GM12878 (cell line): ENCODE measurements around the gene MOB2. TPM values are rescaled to one million over a fixed set of nuclear protein-coding genes. Genes with fewer than 3 reads are reported as not detected.

Experiments
- ATAC-seq: fragments of 200-7000 bp; cut with Tn5 transposase; 3 replicates; pipeline ENCODE4 v1.9.1; 2020; ENCODE audit warnings: mild to moderate bottlenecking, moderate library complexity
- BruUV-seq: library from RNA; stranded (reverse); fragments of 400-500 nt; replicated peaks from 2 replicates; lab custom pipeline; 2021; lab: Mats Ljungman, UMichigan
- CTCF ChIA-PET: fragments of 300-600 bp; sonication (Branson Sonifier 250); formaldehyde crosslinking; extraction: SDS; loops from one replicate; lab custom pipeline; 2021; ENCODE audit warnings: inconsistent platforms; lab: Yijun Ruan, JAX
- POLR2A ChIA-PET: fragments of 350-600 bp; formaldehyde crosslinking; extraction: SDS; loops from one replicate; lab custom pipeline; 2021; ENCODE audit warnings: inconsistent platforms; lab: Charles Lee
- RAD21 ChIA-PET: fragments of 300-600 bp; sonication (Branson Sonifier 250); formaldehyde crosslinking; loops from one replicate; lab custom pipeline; 2023; ENCODE audit warnings: antibody characterized with exemption; ENCODE audit not compliant: unreplicated experiment; lab: Charles Lee
- SMC1A ChIA-PET: fragments of 300-600 bp; sonication (Branson Sonifier 250); formaldehyde crosslinking; loops from one replicate; lab custom pipeline; 2023; ENCODE audit not compliant: unreplicated experiment, uncharacterized antibody; lab: Charles Lee
- DNase-seq: peaks from one replicate; pipeline ENCODE4 v3.0.0-alpha.2; 2011; ENCODE audit warnings: low read depth, low spot score
- FAIRE-seq: peaks from 3 replicates; lab custom pipeline; 2011; peaks lifted over from hg19 to GRCh38; lab: Jason Lieb, UNC
- H2AFZ ChIP-seq: 2 replicates; pipeline ENCODE4 v1.6.0; 2011; ENCODE audit warnings: low read depth, low read length, control low read depth; ENCODE audit not compliant: control insufficient read depth
- H3K27ac ChIP-seq: 2 replicates; pipeline ENCODE4 v1.5.1; 2011; ENCODE audit warnings: control low read depth; ENCODE audit not compliant: control insufficient read depth, insufficient read depth
- H3K27me3 ChIP-seq, 2 experiments: replicated peaks in 1 of 2; 2 replicates each; pipeline versions ENCODE4 v1.6.0 to v1.6.1; 2011; ENCODE audit warnings: low read length in 1 of 2; ENCODE audit not compliant: control insufficient read depth in 2 of 2, insufficient read depth in 2 of 2
- H3K36me3 ChIP-seq, 2 experiments: 2 replicates each; pipeline ENCODE4 v1.5.1; 2011; ENCODE audit warnings: low read length in 1 of 2; ENCODE audit not compliant: control insufficient read depth in 2 of 2, insufficient read depth in 2 of 2
- H3K4me1 ChIP-seq: 2 replicates; pipeline ENCODE4 v1.6.1; 2011; ENCODE audit warnings: mild to moderate bottlenecking, low read length, moderate library complexity, mixed read lengths; ENCODE audit not compliant: control insufficient read depth, insufficient read depth
- H3K4me2 ChIP-seq: 2 replicates; pipeline ENCODE4 v1.6.0; 2011; ENCODE audit warnings: control low read depth; ENCODE audit not compliant: control insufficient read depth, insufficient read depth
- H3K4me3 ChIP-seq: fragments of 200-600 bp; sonication (generic); 2 replicates; pipeline ENCODE4 v1.5.1; 2016
- H3K79me2 ChIP-seq: 2 replicates; pipeline ENCODE4 v1.6.0; 2011; ENCODE audit warnings: low read length; ENCODE audit not compliant: control insufficient read depth, insufficient read depth
- H3K9ac ChIP-seq: 2 replicates; pipeline ENCODE4 v1.8.0; 2011; ENCODE audit warnings: low read length, control low read depth, mixed read lengths; ENCODE audit not compliant: control insufficient read depth, insufficient read depth
- H3K9me3 ChIP-seq: replicated peaks from 3 replicates; pipeline ENCODE4 v1.5.1; 2011; ENCODE audit warnings: mild to moderate bottlenecking, low read length; ENCODE audit not compliant: control insufficient read depth, insufficient read depth
- H4K20me1 ChIP-seq: 2 replicates; pipeline ENCODE4 v1.6.0; 2011; ENCODE audit not compliant: control insufficient read depth, insufficient read depth
- ASH2L ChIP-seq: fragments of 300-600, 200-600 bp; sonication (generic); IDR thresholded peaks from 2 replicates; pipeline ENCODE4 v1.6.1; 2017; ENCODE audit warnings: low read depth, mild to moderate bottlenecking, borderline replicate concordance
- ATF3 ChIP-seq: IDR thresholded peaks from 2 replicates; pipeline ENCODE4 v1.6.1; 2011; ENCODE audit warnings: low read depth, mild to moderate bottlenecking, low read length, moderate library complexity, borderline replicate concordance; ENCODE audit errors: extremely low read depth
- CEBPB ChIP-seq, 2 experiments: fragments of 150-350 bp in 1 of 2; IDR thresholded peaks; 2 replicates each; pipeline ENCODE4 v1.6.1; 2012 to 2014; ENCODE audit warnings: low read depth in 2 of 2, low read length in 2 of 2, borderline replicate concordance in 1 of 2, inconsistent platforms in 1 of 2
- FOXM1 ChIP-seq: IDR thresholded peaks from 2 replicates; pipeline ENCODE4 v1.6.1; 2012; ENCODE audit warnings: low read depth, mild to moderate bottlenecking, inconsistent platforms, low read length, moderate library complexity
- IKZF1 ChIP-seq: fragments of 450-650 bp; conservative IDR thresholded peaks from 2 replicates; pipeline ENCODE4 v1.6.1; 2017; ENCODE audit warnings: antibody characterized with exemption, mild to moderate bottlenecking
- MEF2B ChIP-seq: fragments of 450-650 bp; IDR thresholded peaks from 2 replicates; pipeline ENCODE4 v1.6.1; 2018; ENCODE audit warnings: mild to moderate bottlenecking, moderate library complexity; ENCODE audit not compliant: partially characterized antibody, poor library complexity, severe bottlenecking
- NKRF ChIP-seq: fragments of 450-650 bp; conservative IDR thresholded peaks from 2 replicates; pipeline ENCODE4 v1.6.1; 2017; ENCODE audit warnings: mild to moderate bottlenecking, moderate library complexity
- SIX5 ChIP-seq: IDR thresholded peaks from 2 replicates; pipeline ENCODE4 v1.6.1; 2011; ENCODE audit warnings: mild to moderate bottlenecking, low read depth, low read length, moderate library complexity; ENCODE audit not compliant: severe bottlenecking
- ZNF24 ChIP-seq: fragments of 450-650 bp; IDR thresholded peaks from 2 replicates; pipeline ENCODE4 v1.6.1; 2017; ENCODE audit warnings: antibody characterized with exemption, mild to moderate bottlenecking
- WGBS: methylation state at CpG from one replicate; pipeline ENCODE4 v1.1.6; 2016; ENCODE audit warnings: low lambda C conversion rate; ENCODE audit not compliant: insufficient replicate concordance, insufficient coverage; ENCODE audit errors: missing lambda C conversion rate; 5-methylcytosine and 5-hydroxymethylcytosine counted together
- in situ Hi-C: fragments of 300-500 bp; cut with MboI; formaldehyde crosslinking; loops from 9 replicates; pipeline ENCODE4 v1.14.3; 2018; ENCODE audit warnings: mixed read lengths
- intact Hi-C: fragments of 100-400 bp; cut with micrococcal nuclease; formaldehyde crosslinking; loops from one replicate; pipeline ENCODE4 v1.14.2; 2022; ENCODE audit not compliant: unreplicated experiment
- polyA plus RNA-seq, 11 experiments: library from polyadenylated mRNA; depleted of rRNA in 4 of 11; unstranded in 6 of 11; stranded (reverse) in 5 of 11; fragments of >200 nt; fragmentation: Nextera tagmentation in 4 of 11; fragmentation: Illumina TruSeq in 1 of 11; extraction: Ambion mirVana in 4 of 11; extraction: Trizol in 1 of 11; gene quantifications; 1 replicate in 1 of 11; 2 replicates in 10 of 11; pipeline versions ENCODE4 v1.2.1 to v1.2.3, GENCODE V29; 2011 to 2016; ENCODE audit warnings: inconsistent platforms in 2 of 11, missing spikeins in 2 of 11, low read depth in 1 of 11
- total RNA-seq, 4 experiments: library from RNA; depleted of rRNA in 3 of 4; stranded (reverse); fragments of >200 nt in 3 of 4; fragmentation: Illumina TruSeq in 1 of 4; extraction: Trizol in 1 of 4; gene quantifications; 2 replicates each; pipeline versions ENCODE4 v1.2.1 to v1.2.3, GENCODE V29; 2013 to 2021
- TF ChIP-seq, protein P1 (sequence below): fragments of 150-350 bp; IDR thresholded peaks from 2 replicates; pipeline ENCODE4 v1.6.1; 2016; ENCODE audit warnings: low read depth, low read length
- TF ChIP-seq, protein P2 (sequence below): fragments of 450-650 bp; IDR thresholded peaks from 2 replicates; pipeline ENCODE4 v1.6.1; 2017; ENCODE audit warnings: mild to moderate bottlenecking, moderate library complexity

Gene MOB2
- total and polyA plus RNA-seq, 10 of the 15 experiments (the other 5 are each of a cell fraction or from before 2014, with no cell fraction given), result 0.10 to 34.6 (median 15.5) TPM

DNA sequence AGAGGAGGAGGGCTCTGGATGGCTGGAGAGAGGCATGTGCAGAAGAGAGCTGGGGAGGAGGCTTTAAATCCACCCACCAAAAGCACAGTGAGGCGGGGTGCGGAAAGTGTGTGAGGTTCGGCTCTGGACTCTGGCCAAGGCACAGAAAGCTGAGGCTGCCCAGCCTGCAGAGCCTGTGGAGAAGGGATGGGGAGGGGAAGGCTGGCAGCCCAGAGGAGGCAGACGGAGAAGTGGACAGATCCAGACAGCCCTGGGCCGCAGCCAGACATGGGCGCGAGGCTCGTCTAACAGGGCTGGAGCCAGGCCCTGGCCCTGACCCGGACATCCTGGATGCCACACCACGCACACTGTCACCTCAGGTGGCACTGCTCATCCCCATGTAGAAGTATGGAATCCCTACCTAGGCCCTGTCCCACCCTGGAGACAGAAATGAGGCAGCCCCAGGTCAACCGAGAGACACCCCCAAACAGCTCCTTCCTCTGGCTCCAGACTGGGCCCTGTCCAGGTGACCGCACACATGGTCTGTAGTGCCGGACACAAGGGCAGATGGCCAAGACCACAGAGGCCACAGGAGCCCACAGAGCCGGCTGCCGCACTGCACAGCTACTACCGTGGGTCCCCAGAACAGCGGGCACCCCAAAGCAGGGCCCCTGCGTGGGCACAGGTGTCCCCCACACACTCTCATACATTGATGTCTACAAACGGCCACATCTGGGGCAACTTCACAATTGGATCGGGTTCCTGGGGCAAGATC is 16.6 kb upstream of the MOB2 start:
- H4K20me1 ChIP-seq, result no peaks in the 10 kb centered on the region
- CTCF ChIA-PET, result interaction anchor here (0.6 kb wide), 1 partner anchor 56 kb away, joined by 3 read pairs; no protein-coding TSS in a partner anchor
- no TSS peak for BruUV-seq
- intact Hi-C loops, result no loop called here
- no peaks in the 10 kb centered on the region; the same call in 2 of the 3 replicates for H3K9me3 ChIP-seq
- peaks cover 0 to 2% of the 10 kb centered on the region in 2 experiments; a peak in 2 of 4 replicates for H3K36me3 ChIP-seq
- no peak overlapping the region for H2AFZ ChIP-seq
- no peak overlapping the region for H3K4me2 ChIP-seq
- 89% methylated on average over 20 of the region's 20 CpGs for WGBS
- H3K27me3 ChIP-seq, result no peaks in the 10 kb centered on the region
- peaks cover 2% of the 10 kb centered on the region; the same call in 1 of the 2 replicates for H3K4me1 ChIP-seq
- SMC1A ChIA-PET, result no interaction called here
- POLR2A ChIA-PET, result no interaction called here
- in situ Hi-C loops, result no loop called here
- ATAC-seq (no peak), FAIRE-seq (no peak), DNase-seq (no peak)
- RAD21 ChIA-PET, result no interaction called here
- no peaks in the 10 kb centered on the region; the same call in none of the 2 replicates for H3K79me2 ChIP-seq
- no peak overlapping the region for H3K4me3 ChIP-seq
- H3K27ac ChIP-seq, result no peak overlapping the region
- H3K9ac ChIP-seq, result no peak overlapping the region
- TF ChIP-seq, protein P1, sequence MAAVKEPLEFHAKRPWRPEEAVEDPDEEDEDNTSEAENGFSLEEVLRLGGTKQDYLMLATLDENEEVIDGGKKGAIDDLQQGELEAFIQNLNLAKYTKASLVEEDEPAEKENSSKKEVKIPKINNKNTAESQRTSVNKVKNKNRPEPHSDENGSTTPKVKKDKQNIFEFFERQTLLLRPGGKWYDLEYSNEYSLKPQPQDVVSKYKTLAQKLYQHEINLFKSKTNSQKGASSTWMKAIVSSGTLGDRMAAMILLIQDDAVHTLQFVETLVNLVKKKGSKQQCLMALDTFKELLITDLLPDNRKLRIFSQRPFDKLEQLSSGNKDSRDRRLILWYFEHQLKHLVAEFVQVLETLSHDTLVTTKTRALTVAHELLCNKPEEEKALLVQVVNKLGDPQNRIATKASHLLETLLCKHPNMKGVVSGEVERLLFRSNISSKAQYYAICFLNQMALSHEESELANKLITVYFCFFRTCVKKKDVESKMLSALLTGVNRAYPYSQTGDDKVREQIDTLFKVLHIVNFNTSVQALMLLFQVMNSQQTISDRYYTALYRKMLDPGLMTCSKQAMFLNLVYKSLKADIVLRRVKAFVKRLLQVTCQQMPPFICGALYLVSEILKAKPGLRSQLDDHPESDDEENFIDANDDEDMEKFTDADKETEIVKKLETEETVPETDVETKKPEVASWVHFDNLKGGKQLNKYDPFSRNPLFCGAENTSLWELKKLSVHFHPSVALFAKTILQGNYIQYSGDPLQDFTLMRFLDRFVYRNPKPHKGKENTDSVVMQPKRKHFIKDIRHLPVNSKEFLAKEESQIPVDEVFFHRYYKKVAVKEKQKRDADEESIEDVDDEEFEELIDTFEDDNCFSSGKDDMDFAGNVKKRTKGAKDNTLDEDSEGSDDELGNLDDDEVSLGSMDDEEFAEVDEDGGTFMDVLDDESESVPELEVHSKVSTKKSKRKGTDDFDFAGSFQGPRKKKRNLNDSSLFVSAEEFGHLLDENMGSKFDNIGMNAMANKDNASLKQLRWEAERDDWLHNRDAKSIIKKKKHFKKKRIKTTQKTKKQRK, result no peak
- no peak for TF ChIP-seq ZNF24
- no peak for TF ChIP-seq MEF2B
- TF ChIP-seq FOXM1, result no peak
- TF ChIP-seq, protein P2, sequence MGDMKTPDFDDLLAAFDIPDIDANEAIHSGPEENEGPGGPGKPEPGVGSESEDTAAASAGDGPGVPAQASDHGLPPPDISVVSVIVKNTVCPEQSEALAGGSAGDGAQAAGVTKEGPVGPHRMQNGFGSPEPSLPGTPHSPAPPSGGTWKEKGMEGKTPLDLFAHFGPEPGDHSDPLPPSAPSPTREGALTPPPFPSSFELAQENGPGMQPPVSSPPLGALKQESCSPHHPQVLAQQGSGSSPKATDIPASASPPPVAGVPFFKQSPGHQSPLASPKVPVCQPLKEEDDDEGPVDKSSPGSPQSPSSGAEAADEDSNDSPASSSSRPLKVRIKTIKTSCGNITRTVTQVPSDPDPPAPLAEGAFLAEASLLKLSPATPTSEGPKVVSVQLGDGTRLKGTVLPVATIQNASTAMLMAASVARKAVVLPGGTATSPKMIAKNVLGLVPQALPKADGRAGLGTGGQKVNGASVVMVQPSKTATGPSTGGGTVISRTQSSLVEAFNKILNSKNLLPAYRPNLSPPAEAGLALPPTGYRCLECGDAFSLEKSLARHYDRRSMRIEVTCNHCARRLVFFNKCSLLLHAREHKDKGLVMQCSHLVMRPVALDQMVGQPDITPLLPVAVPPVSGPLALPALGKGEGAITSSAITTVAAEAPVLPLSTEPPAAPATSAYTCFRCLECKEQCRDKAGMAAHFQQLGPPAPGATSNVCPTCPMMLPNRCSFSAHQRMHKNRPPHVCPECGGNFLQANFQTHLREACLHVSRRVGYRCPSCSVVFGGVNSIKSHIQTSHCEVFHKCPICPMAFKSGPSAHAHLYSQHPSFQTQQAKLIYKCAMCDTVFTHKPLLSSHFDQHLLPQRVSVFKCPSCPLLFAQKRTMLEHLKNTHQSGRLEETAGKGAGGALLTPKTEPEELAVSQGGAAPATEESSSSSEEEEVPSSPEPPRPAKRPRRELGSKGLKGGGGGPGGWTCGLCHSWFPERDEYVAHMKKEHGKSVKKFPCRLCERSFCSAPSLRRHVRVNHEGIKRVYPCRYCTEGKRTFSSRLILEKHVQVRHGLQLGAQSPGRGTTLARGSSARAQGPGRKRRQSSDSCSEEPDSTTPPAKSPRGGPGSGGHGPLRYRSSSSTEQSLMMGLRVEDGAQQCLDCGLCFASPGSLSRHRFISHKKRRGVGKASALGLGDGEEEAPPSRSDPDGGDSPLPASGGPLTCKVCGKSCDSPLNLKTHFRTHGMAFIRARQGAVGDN, result no peak
- no peak for TF ChIP-seq ATF3
- no peak for TF ChIP-seq SIX5
- no peak for TF ChIP-seq IKZF1
- TF ChIP-seq CEBPB (IDR thresholded peaks at IDR 0.05; ENCODE audit: borderline replicate concordance in 1 of 2, low read depth in 2 of 2, low read length in 2 of 2), result no peak
- no peak for TF ChIP-seq NKRF
- no peak for TF ChIP-seq ASH2L
